HepG2 (cell line): Measurements from ENCODE around the gene ALPK1. TPM values are rescaled to one million over a fixed set of nuclear protein-coding genes. Genes with fewer than 3 reads are reported as not detected.

Experiments
- CBX1 ChIP-seq: IDR thresholded peaks from one replicate; pipeline ENCODE4 v1.6.1; 2016; ENCODE audit warnings: antibody characterized with exemption, low read depth
- CCAR2 ChIP-seq: fragments of 200-400 bp; formaldehyde crosslinking; optimal IDR thresholded peaks from 2 replicates; pipeline ENCODE3; 2018; ENCODE audit warnings: low read depth, mild to moderate bottlenecking, low read length, moderate library complexity
- FOXK2 ChIP-seq: fragments of 450-650 bp; IDR thresholded peaks from 2 replicates; pipeline ENCODE4 v1.6.1; 2016
- HMG20A ChIP-seq: IDR thresholded peaks from 2 replicates; pipeline ENCODE4 v1.6.1; 2016; ENCODE audit warnings: borderline replicate concordance
- HMGXB4 ChIP-seq, 2 experiments: sonication (generic) in 1 of 2; formaldehyde crosslinking in 1 of 2; IDR thresholded peaks; 2 replicates each; pipeline versions ENCODE4 v1.4.0 to v1.6.1; 2018 to 2020; ENCODE audit warnings: missing genetic modification reagents in 2 of 2, borderline replicate concordance in 1 of 2, low read depth in 1 of 2, mild to moderate bottlenecking in 1 of 2, missing biosample characterization in 1 of 2
- HNRNPH1 ChIP-seq: fragments of 200-400 bp; formaldehyde crosslinking; optimal IDR thresholded peaks from 2 replicates; pipeline ENCODE3; 2017; ENCODE audit warnings: mild to moderate bottlenecking, low read depth, low read length
- KLF11 ChIP-seq: IDR thresholded peaks from 2 replicates; pipeline ENCODE4 v1.6.1; 2016; ENCODE audit warnings: missing compliant biosample characterization
- NFAT5 ChIP-seq: sonication (generic); formaldehyde crosslinking; IDR thresholded peaks from 2 replicates; pipeline ENCODE4 v1.4.0; 2020; ENCODE audit warnings: missing genetic modification reagents
- ZFP62 ChIP-seq: sonication (generic); formaldehyde crosslinking; IDR thresholded peaks from 2 replicates; pipeline ENCODE4 v1.4.0; 2020; ENCODE audit warnings: missing genetic modification reagents
- ZIK1 ChIP-seq: sonication (generic); formaldehyde crosslinking; IDR thresholded peaks from 2 replicates; pipeline ENCODE4 v1.5.0; 2020; ENCODE audit warnings: mild to moderate bottlenecking, low read depth, missing genetic modification reagents, borderline replicate concordance
- ZNF205 ChIP-seq: IDR thresholded peaks from 2 replicates; pipeline ENCODE4 v1.6.1; 2018; ENCODE audit warnings: missing biosample characterization, missing genetic modification reagents
- ZNF570 ChIP-seq: sonication (generic); formaldehyde crosslinking; IDR thresholded peaks from 2 replicates; pipeline ENCODE4 v1.4.0; 2020; ENCODE audit warnings: mild to moderate bottlenecking, missing genetic modification reagents, borderline replicate concordance
- ZNF652 ChIP-seq: IDR thresholded peaks from 2 replicates; pipeline ENCODE4 v1.6.1; 2016; ENCODE audit warnings: low read depth, borderline replicate concordance
- polyA plus RNA-seq, 8 experiments: library from polyadenylated mRNA; depleted of rRNA in 3 of 8; stranded (reverse) in 7 of 8; unstranded in 1 of 8; fragments of >200 nt; fragmentation: Illumina TruSeq in 4 of 8; extraction: Trizol in 4 of 8; gene quantifications; 2 replicates each; pipeline versions ENCODE4 v1.2.1 to v1.2.3, GENCODE V29; 2011 to 2016; ENCODE audit warnings: low read depth in 4 of 8, missing spikeins in 1 of 8, mixed read lengths in 1 of 8; ENCODE audit not compliant: insufficient read depth in 1 of 8
- total RNA-seq, 5 experiments: library from RNA; depleted of rRNA; stranded (reverse); fragments of >200 nt; fragmentation: Illumina TruSeq; extraction: Trizol; gene quantifications; 2 replicates each; pipeline ENCODE4 v1.2.3, GENCODE V29; 2016; ENCODE audit warnings: low read depth in 1 of 5
- TF ChIP-seq, protein P1 (sequence below): sonication (generic); formaldehyde crosslinking; IDR thresholded peaks from 2 replicates; pipeline ENCODE4 v1.4.0; 2020; ENCODE audit warnings: missing genetic modification reagents

ALPK1 gene
- total and polyA plus RNA-seq, 2 of the 13 experiments (the other 11 are each of a cell fraction or from before 2014, with no cell fraction given) = 0.61 to 1.3 TPM

- TF ChIP-seq HMGXB4 (CRISPR knock-in tag; IDR thresholded peaks at IDR 0.05; ENCODE audit: borderline replicate concordance in 1 of 2, low read depth in 1 of 2) (no peak), ZNF205 (CRISPR knock-in tag) (no peak), KLF11 (CRISPR knock-in tag) (no peak), FOXK2 (no peak), NFAT5 (CRISPR knock-in tag) (no peak), CCAR2 (no peak), ZFP62 (CRISPR knock-in tag) (no peak), ZNF570 (CRISPR knock-in tag) (no peak), CBX1 (no peak), HNRNPH1 (no peak), ZIK1 (CRISPR knock-in tag) (no peak), HMG20A (CRISPR knock-in tag) (no peak), ZNF652 (CRISPR knock-in tag) (no peak)
- TF ChIP-seq, protein P1, sequence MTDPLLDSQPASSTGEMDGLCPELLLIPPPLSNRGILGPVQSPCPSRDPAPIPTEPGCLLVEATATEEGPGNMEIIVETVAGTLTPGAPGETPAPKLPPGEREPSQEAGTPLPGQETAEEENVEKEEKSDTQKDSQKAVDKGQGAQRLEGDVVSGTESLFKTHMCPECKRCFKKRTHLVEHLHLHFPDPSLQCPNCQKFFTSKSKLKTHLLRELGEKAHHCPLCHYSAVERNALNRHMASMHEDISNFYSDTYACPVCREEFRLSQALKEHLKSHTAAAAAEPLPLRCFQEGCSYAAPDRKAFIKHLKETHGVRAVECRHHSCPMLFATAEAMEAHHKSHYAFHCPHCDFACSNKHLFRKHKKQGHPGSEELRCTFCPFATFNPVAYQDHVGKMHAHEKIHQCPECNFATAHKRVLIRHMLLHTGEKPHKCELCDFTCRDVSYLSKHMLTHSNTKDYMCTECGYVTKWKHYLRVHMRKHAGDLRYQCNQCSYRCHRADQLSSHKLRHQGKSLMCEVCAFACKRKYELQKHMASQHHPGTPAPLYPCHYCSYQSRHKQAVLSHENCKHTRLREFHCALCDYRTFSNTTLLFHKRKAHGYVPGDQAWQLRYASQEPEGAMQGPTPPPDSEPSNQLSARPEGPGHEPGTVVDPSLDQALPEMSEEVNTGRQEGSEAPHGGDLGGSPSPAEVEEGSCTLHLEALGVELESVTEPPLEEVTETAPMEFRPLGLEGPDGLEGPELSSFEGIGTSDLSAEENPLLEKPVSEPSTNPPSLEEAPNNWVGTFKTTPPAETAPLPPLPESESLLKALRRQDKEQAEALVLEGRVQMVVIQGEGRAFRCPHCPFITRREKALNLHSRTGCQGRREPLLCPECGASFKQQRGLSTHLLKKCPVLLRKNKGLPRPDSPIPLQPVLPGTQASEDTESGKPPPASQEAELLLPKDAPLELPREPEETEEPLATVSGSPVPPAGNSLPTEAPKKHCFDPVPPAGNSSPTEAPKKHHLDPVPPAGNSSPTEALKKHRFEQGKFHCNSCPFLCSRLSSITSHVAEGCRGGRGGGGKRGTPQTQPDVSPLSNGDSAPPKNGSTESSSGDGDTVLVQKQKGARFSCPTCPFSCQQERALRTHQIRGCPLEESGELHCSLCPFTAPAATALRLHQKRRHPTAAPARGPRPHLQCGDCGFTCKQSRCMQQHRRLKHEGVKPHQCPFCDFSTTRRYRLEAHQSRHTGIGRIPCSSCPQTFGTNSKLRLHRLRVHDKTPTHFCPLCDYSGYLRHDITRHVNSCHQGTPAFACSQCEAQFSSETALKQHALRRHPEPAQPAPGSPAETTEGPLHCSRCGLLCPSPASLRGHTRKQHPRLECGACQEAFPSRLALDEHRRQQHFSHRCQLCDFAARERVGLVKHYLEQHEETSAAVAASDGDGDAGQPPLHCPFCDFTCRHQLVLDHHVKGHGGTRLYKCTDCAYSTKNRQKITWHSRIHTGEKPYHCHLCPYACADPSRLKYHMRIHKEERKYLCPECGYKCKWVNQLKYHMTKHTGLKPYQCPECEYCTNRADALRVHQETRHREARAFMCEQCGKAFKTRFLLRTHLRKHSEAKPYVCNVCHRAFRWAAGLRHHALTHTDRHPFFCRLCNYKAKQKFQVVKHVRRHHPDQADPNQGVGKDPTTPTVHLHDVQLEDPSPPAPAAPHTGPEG = no peak
Measured at GRCh38 chr4:112289407-112290253, 7.5 kb upstream of the ALPK1 start (continued).
